GM18861 (cell line): ENCODE measurements around the gene SLC6A14.

Experiments used
- ATAC-seq: cut with Tn5 transposase; IDR thresholded peaks from one replicate; pipeline ENCODE4 v1.9.1; 2021; ENCODE audit not compliant: unreplicated experiment

SLC6A14 gene, protein sequence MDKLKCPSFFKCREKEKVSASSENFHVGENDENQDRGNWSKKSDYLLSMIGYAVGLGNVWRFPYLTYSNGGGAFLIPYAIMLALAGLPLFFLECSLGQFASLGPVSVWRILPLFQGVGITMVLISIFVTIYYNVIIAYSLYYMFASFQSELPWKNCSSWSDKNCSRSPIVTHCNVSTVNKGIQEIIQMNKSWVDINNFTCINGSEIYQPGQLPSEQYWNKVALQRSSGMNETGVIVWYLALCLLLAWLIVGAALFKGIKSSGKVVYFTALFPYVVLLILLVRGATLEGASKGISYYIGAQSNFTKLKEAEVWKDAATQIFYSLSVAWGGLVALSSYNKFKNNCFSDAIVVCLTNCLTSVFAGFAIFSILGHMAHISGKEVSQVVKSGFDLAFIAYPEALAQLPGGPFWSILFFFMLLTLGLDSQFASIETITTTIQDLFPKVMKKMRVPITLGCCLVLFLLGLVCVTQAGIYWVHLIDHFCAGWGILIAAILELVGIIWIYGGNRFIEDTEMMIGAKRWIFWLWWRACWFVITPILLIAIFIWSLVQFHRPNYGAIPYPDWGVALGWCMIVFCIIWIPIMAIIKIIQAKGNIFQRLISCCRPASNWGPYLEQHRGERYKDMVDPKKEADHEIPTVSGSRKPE

DNA sequence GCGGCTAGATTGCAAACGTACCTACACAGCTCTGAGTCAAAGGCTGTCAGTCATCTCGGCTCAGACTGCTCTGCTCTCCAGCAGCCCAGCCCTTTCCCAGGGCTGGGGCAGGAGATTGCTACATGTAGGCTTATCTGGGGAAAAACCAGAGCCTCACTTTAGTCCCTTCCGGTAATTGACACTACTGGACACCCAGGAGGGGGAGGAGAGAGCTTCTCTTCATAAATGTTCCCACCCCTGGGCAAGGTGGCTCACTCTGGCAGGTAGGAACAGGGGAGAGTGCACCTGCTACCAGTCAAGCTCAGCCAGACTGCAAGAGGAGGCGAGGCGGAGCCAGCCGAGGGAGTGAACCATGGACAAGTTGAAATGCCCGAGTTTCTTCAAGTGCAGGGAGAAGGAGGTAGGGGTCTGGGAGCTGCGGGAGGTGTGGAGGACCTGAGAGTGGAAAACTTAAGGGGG, at the start of gene SLC6A14:
SLC6A14 (plus strand) TSS at position 249 of the 459 bp plus-strand sequence; CDS start at position 353, 104 bp downstream.
- ATAC-seq: no peak

DNA sequence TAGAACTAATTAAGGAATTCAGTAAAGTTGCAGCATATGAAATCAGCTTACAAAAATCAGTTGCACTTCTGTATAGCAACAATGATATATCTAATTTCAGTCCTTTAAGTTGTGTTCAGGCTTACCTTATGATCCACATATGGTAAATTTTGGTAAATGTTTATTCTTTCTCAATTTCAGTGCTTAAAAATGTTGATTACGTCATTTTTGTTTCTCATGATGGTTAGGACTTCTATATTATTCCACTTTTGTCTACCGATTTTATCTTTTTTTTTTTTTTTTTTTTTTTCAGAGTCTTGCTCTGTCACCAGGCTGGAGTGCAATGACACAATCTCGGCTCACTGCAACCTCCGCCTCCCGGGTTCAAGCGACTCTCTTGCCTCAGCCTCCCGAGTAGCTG, 40.7 kb upstream of the SLC6A14 start:
- ATAC-seq: no peak

DNA sequence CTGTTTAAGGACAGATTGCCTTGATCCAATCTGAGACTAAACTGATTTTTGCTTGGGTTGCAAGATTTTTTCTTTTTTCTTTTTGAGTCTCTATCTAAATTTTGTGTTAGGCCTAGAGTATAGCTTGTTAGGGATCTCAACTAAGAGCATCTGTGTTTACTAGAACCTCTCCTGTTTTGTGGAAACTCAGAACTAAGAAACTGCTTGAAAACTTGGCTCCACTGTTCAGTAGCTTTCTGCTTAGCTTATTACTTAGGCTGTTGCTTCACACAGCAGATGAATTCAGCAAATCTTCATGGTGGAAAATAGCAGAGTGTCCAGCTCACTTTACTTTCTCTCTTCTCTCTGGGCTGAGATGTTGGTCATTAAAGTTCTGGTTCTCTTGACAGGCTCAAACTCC, 36.7 kb upstream of the SLC6A14 start:
- no peak for ATAC-seq

DNA sequence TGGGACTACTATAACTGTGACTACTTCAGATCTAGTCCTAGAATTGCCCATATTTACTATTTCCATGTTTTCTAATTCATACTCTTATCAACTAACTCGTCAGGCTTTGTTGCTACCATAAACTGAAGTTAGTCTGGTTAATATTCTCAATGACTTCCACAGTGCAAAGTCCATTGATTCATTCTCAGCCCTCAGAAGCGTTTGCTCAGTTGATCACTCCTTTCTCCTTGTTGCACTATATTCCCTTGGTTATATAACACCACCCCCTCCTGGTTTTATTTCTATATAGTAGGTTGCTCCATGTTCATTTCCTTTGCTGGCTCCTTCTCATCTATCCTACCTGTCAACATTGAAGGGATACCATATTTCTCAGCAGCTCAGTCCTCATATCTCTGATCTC, 27.2 kb upstream of the SLC6A14 start:
- ATAC-seq: no peak

DNA sequence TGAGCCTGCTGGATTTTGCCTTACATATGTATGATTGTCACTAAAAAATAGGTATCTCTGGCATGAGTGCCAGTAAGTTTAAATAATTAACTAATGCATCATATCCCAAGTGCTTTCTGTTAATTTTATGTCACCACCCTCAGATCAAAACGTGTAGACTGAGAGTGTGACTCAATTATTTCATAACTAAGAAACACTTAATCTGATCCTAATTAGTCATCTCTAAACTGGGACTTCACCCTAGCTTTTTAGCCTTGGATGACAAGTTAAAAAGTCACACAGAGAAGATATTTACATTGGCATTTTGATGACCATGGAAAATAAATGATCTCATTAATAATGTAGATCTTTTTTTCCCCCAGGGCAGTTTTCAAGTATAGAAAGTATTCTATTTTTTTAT, 23.1 kb upstream of the SLC6A14 start:
- ATAC-seq: no peak

DNA sequence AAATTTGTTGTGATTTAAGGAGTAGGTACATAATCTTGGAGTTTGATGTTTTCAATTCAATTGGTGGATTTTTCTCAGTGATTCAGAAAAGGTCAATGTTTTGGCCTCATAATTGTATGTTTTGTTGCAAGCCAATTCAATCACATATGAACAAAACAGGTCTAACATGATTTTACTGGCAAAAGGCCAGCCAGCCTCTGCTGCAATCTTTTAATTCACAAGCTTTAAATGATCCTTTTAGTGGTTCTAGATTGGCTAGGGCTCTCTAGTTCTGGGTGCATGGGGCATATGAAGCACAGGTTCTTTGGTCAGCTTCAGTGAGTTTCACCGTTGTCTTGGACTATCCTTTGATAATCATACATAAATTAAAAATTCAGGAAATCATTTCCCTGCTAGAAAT, 19.2 kb upstream of the SLC6A14 start:
- ATAC-seq: no peak

DNA sequence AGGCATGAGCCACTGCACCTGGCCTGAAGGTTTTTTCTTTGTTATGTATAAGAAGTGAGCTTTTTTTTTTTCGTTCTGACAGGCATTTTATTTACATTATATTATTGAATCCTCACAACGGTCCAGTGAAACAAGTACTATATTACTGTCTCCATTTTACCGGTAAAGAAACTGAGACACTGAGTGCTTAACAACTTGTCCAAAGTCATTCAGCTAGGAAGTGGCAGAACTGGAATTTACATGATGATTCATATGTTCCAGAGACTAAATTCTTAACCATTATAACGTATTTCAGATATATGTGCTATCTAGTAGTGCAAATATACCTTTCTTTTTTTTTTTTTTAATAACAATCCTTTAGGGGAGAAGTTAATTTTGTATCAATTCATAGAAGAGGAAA, 18.4 kb upstream of the SLC6A14 start:
- no peak for ATAC-seq

DNA sequence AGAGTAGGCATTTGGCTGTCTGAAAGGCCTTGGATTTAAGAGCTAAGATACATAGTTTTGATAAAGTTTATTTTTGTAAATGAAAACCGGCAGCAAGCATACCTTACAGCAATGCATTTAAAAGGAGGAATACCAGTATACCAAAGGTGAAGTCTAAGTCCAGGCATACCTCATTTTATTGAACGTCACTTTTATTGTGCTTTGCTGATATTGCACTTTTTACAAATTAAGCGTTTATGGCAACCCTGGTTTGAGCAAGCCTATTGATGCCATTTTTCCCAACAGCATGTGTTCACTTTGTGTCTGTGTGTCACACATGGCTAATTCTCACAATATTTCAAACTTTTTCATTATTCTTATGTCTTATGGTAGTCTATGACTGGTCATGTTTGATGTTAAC, 8.4 kb upstream of the SLC6A14 start:
- ATAC-seq: no peak

DNA sequence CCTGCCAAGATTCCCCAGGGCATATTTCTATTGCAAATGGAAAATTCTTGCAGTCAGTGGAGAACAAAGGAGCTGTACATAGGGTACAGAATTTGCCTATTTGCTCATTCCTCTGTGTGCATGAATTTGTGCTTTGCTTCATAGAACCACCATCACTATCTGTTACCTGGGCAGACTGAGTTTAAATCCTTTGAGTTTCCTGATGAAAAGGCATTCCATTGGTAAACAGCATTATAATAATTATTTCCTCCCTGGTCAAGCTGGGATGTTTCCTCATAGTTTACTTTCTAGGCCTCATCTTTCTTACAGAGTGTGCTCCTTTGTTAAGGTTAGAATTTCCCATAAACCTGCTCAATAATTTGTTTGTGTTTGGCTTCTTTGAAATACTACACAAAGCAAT, 809 bp upstream of the SLC6A14 start:
- no peak for ATAC-seq

DNA sequence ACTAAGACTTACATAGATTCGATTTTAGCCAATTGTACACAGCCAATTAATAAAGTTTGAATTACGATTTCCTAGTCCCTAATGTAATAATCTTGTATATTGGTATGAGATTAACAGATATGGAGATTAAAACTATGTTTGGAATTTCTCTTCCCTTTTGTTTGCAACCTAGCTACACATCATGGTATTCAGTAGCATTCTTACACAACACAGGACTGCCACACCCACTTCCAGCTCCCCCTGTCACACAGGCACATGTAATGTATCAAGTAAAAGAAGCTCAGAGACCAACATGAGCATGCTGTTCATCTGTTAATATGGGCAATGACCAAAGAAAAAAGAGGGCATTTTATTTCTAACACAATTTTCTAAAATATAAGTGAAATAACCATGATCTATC, 12.8 kb downstream of the SLC6A14 start:
- ATAC-seq: no peak

DNA sequence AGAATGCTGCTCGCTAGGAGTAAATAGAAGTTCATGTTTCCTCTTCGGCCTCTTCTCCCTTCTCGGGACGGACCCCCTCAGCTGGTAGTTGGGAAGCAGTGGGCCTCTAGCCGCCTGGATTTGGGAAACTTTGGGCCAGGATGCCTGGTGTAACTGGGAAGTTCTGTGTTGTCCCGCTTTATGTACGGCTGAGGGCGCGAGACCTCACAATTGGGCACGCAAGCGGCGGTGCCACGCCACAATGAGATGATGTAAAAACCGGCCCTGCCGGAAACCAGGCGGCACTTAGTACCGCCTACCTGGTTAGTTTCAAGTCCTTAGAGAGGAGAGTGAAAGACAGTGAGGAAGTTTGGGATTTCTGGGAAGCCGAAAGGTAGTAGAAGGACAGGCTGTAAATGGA, 26.4 kb downstream of the SLC6A14 start, which contains the start of gene CT83:
CT83 (minus strand) TSS at position 155 of the 400 bp plus-strand sequence; CDS start at position 35, 120 bp downstream.
- ATAC-seq: no peak

DNA sequence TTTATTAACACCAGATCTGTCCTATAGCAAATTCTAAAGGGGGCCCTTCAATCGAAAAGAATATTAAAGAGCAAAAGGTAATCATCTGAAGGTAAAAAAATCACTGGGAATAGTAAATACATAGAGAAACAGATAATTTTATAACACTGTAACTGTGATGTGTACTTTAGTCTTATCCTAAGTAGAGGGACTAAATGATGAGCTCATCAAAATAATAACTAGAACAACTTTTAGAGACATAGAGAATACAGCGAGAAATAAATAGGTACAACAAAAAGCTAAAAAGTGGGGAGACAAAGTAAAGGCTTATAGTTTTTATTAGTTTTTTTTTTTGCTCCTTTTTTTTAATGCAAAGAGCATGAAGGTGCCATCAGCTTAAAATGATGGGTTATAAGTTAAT, 43.7 kb downstream of the SLC6A14 start:
- no peak for ATAC-seq

DNA sequence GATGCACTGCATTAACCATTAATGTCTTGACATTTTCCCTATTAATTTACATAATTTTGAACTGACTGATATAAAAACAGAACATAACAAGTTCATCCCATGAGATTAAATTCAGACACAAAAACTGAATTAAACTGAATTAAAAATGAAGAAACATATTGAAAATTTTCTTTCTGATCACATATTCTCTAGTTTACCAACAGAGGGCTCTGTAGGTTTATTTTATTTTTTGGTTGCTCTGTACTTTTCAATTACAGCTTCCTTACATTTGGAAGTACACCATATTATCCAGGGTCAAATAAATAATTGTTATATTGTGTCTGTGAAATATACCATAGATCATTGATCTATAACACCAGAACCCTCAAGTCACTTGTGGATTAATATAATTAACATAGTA, 53.7 kb downstream of the SLC6A14 start:
- no peak for ATAC-seq

DNA sequence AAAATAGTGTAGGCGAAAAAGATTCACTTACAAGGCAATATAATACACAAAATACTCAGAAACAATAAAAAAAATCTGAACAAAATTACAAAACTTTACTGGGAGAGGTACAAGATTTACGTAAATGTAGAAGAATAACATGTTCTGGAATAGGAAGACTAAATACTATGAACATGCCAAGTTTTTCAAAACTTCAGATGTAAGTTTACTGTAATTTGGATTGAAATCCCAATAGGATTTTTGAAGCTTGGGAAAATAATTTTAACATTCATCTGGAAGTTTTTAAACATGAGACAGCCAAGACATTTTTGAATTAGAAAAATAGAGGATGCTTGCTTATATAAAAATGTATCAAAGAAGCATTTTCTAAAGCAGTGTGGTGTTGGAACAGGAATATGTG, 56.9 kb downstream of the SLC6A14 start:
- ATAC-seq: no peak

DNA sequence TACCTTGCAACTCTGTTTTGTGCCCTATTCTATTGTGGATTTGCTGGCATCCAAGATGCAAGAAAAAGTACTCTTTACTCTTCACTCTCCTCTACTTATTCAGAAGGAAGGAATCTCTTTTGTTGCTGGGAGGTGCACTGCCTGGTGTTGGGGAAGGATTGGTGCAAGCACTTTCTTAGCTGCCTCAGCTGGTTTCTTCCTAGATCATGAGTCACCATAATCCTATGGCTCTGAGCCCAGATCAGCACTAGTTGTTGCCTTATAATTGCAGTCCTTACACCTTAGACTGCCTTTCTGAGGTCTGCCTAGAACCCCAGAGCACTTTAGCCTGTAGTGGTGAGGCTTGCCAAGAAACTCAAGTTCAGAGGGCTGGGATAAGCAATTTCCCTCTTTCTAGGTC, 63.4 kb downstream of the SLC6A14 start:
- no peak for ATAC-seq
